Smooth muscle cell (in vitro differentiated cells): ENCODE data around the gene NAA80. TPM values are rescaled to one million over a fixed set of nuclear protein-coding genes. Genes with fewer than 3 reads are reported as not detected.

Experiments used
- DNase-seq: peaks from one replicate; lab custom pipeline; 2025; ENCODE audit not compliant: unreplicated experiment; lab: John Stamatoyannopoulos, UW
- H2AFZ ChIP-seq: fragments of 200-600 bp; sonication (generic); 2 replicates; pipeline ENCODE4 v1.6.0; 2016; ENCODE audit warnings: antibody characterized with exemption, low read depth, mild to moderate bottlenecking
- H3F3A ChIP-seq: fragments of 200-600 bp; sonication (generic); 2 replicates; pipeline ENCODE4 v1.6.0; 2017; ENCODE audit warnings: antibody characterized with exemption, low read depth
- H3K27ac ChIP-seq: fragments of 200-600 bp; sonication (generic); 2 replicates; pipeline ENCODE4 v1.5.1; 2016; ENCODE audit warnings: low read depth, mild to moderate bottlenecking
- H3K27me3 ChIP-seq: fragments of 200-600 bp; sonication (generic); 2 replicates; pipeline ENCODE4 v1.6.1; 2016; ENCODE audit warnings: low read depth, mild to moderate bottlenecking
- H3K36me3 ChIP-seq: fragments of 200-600 bp; sonication (generic); 2 replicates; pipeline ENCODE4 v1.5.1; 2016; ENCODE audit warnings: low read depth
- H3K4me1 ChIP-seq: fragments of 200-600 bp; sonication (generic); 2 replicates; pipeline ENCODE4 v1.5.1; 2016; ENCODE audit warnings: low read depth
- H3K4me2 ChIP-seq: fragments of 200-600 bp; sonication (generic); 2 replicates; pipeline ENCODE4 v1.6.0; 2016; ENCODE audit warnings: mild to moderate bottlenecking
- H3K4me3 ChIP-seq: fragments of 200-600 bp; sonication (generic); 2 replicates; pipeline ENCODE4 v1.5.1; 2016; ENCODE audit warnings: mild to moderate bottlenecking
- H3K79me2 ChIP-seq: fragments of 200-600 bp; sonication (generic); 2 replicates; pipeline ENCODE4 v1.6.0; 2016; ENCODE audit warnings: low read depth, mild to moderate bottlenecking
- H3K9ac ChIP-seq: fragments of 200-600 bp; sonication (generic); 2 replicates; pipeline ENCODE4 v1.6.0; 2016; ENCODE audit warnings: low read depth
- H3K9me3 ChIP-seq: fragments of 200-600 bp; sonication (generic); replicated peaks from 2 replicates; pipeline ENCODE4 v1.5.1; 2016; ENCODE audit warnings: low read depth
- H4K20me1 ChIP-seq: fragments of 200-600 bp; sonication (generic); 2 replicates; pipeline ENCODE4 v1.6.0; 2016; ENCODE audit warnings: low read depth
- CTCF ChIP-seq: fragments of 200-600 bp; sonication (generic); IDR thresholded peaks from 2 replicates; pipeline ENCODE4 v1.5.1; 2017; ENCODE audit warnings: borderline replicate concordance, mild to moderate bottlenecking, antibody characterized with exemption; ENCODE audit not compliant: insufficient read depth, poor library complexity, severe bottlenecking
- WGBS: methylation state at CpG from one replicate; pipeline ENCODE4 v1.1.7; 2016; ENCODE audit warnings: low lambda C conversion rate; 5-methylcytosine and 5-hydroxymethylcytosine counted together
- polyA plus RNA-seq: library from polyadenylated mRNA; unstranded; fragments of >200 nt; fragmentation: Nextera tagmentation; extraction: Ambion mirVana; gene quantifications from 2 replicates; pipeline ENCODE4 v1.2.1, GENCODE V29; 2016
- total RNA-seq: library from RNA; depleted of rRNA; stranded (reverse); fragments of >200 nt; gene quantifications from 2 replicates; pipeline ENCODE4 v1.2.3, GENCODE V29; 2014

NAA80 gene
- total and polyA plus RNA-seq, 2 experiments from 2014 or later: 13.0 to 21.9 TPM

DNA sequence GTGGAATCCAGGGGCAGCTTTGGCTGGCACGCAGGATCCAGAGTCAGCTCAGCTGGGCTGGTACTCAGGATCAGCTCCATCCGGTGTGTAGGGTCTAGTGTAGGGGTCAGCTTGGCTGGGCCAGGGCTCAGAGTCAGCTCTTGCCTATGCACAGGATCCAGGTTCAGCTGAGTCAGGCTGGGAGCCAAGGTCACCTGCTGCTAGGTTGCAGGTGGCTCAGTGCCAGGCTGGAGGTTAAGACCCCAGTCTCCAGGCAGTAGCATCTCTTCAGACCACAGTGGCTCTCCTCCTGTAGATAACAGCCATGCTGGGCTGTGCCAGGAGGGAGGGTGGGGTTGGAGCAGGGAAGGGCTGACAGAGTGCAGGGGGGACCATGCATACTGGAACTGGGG is 1.8 kb downstream of the NAA80 start:
- no peak for TF ChIP-seq CTCF
- Histone ChIP-seq H3K9ac (no peak overlapping the region), H4K20me1 (no peaks in the 10 kb centered on the region), H3K4me1 (peaks cover 16% of the 10 kb centered on the region), H3K27ac (no peak overlapping the region), H3K4me2 (no peak overlapping the region), H3K36me3 (no peaks in the 10 kb centered on the region), H3K9me3 (no peaks in the 10 kb centered on the region), H3F3A (peaks cover 4% of the 10 kb centered on the region), H3K79me2 (no peaks in the 10 kb centered on the region), H3K4me3 (no peak overlapping the region), H2AFZ (no peak overlapping the region), H3K27me3 (no peaks in the 10 kb centered on the region)
- 96% methylated on average over 2 of the region's 2 CpGs for WGBS
- DNase-seq: no peak

DNA sequence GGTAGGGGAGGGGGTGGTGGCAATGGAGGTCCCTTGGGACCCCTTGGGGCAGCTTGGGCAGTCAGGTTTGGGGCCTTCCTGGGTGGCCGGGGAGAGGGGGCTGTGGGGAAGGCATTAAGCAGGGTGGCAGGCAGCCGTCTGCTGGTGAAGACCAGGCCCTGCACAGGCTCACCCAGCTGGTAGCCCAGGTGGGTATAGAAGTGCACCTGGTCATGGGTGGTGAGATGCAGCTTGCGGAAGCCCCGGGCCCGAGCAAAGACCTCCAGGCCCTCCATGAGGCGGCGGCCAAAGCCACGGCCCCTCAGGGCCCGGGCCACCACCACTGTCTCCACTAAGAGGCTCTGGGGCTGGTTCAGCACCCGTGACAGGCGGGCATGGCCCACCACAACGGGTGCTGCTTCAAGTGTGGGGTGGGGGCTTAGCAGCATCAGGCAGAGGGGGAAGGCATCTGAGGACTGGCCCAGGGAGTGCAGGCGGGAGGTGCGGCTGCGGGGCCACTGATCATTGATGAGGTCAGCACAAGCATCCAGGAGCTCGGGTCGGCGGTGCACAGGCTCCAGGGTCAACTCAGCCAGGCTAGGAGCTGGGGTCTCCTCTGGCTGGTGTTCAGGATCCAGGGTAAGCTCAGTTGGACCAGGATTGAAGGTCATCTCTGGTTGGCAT is 2.4 kb downstream of the NAA80 start:
- Histone ChIP-seq H3K36me3 (no peaks in the 10 kb centered on the region), H3K79me2 (peaks cover 3% of the 10 kb centered on the region), H3K4me3 (no peak overlapping the region), H4K20me1 (no peaks in the 10 kb centered on the region), H3K4me1 (peaks cover 16% of the 10 kb centered on the region), H3K9me3 (no peaks in the 10 kb centered on the region), H3F3A (peaks cover 4% of the 10 kb centered on the region), H2AFZ (no peak overlapping the region), H3K9ac (no peak overlapping the region), H3K4me2 (no peak overlapping the region), H3K27me3 (no peaks in the 10 kb centered on the region), H3K27ac (no peak overlapping the region)
- 97% methylated on average over 18 of the region's 18 CpGs for WGBS
- no peak for TF ChIP-seq CTCF
- no peak for DNase-seq

GRCh38 chr3:50295553-50296431 is 3.4 kb downstream of the NAA80 start:
- H2AFZ ChIP-seq: no peak overlapping the region
- no peak overlapping the region for H3K4me2 ChIP-seq
- peaks cover 4% of the 10 kb centered on the region for H3F3A ChIP-seq
- no peak for DNase-seq
- H3K9me3 ChIP-seq: no peaks in the 10 kb centered on the region
- no peaks in the 10 kb centered on the region for H4K20me1 ChIP-seq
- no peaks in the 10 kb centered on the region for H3K36me3 ChIP-seq
- WGBS: 96% methylated on average over 8 of the region's 8 CpGs
- peaks cover 22% of the 10 kb centered on the region for H3K4me1 ChIP-seq
- no peak overlapping the region for H3K9ac ChIP-seq
- no peaks in the 10 kb centered on the region for H3K27me3 ChIP-seq
- H3K4me3 ChIP-seq: no peak overlapping the region
- peaks cover 11% of the 10 kb centered on the region for H3K79me2 ChIP-seq
- no peak overlapping the region for H3K27ac ChIP-seq
- no peak for TF ChIP-seq CTCF
